HG02571 (cell line): Measurements from ENCODE around the gene FITM2.

Source experiments
- ATAC-seq: cut with Tn5 transposase; IDR thresholded peaks from one replicate; pipeline ENCODE4 v1.9.1; 2021; ENCODE audit warnings: mild to moderate bottlenecking, moderate library complexity; ENCODE audit not compliant: unreplicated experiment

FITM2 gene

DNA sequence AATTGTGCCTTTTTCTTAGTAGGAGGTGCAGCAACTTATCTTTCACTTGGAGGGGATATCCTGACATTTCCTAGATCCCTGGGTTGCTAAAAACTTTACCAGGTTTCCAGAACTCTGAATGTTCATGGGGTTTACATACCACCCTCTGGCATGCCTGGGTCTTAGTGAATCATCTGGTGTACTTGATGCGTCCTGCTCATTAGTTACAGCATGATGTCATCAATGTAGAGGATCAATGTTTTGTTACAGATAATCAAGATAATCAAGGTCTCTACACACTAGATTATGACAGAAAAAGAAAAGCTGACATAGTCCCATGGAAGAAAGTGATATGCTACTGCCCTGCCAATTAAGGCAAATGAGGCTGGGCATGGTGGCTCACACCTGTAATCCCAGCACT is 27.0 kb downstream of the FITM2 start:
- no peak for ATAC-seq

DNA sequence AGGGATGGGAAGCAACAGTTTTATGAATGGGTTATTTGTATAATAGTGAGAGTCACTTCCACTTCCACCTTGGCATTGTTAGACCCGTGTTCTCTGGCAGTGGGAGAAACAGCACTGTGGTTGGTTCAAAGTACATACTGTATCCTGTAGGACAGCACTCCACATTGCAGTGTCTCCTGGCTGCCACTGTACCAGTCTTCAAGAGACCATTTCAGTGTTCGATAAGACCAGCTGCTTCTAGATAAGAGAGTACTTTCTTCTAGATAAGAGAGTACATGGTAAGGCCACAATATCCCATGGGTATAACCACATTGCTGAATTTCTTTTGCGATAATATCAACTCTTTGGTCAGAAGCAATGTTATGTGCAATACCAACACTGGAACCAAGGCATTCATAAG is 28.8 kb downstream of the FITM2 start:
- ATAC-seq, result no peak

DNA sequence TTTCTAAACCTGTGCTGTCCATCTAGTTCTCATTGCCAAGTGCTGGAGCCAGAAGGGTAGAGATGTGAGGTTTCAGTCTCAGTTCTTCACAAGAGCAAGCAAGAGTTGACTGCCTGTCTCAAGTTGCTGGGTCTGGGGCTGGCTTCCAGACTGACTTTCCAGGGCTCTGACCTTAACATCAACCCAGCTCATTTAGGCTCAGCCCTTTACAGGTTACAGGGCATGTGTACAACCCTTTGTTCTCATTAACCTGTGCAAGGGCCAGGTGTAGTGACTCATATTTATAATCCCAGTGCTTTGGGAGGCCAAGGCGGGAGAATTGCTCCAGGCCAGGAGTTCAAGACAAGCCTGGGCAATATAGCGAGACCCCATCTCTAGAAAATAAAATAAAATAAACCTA is 30.6 kb downstream of the FITM2 start:
- ATAC-seq, result no peak

DNA sequence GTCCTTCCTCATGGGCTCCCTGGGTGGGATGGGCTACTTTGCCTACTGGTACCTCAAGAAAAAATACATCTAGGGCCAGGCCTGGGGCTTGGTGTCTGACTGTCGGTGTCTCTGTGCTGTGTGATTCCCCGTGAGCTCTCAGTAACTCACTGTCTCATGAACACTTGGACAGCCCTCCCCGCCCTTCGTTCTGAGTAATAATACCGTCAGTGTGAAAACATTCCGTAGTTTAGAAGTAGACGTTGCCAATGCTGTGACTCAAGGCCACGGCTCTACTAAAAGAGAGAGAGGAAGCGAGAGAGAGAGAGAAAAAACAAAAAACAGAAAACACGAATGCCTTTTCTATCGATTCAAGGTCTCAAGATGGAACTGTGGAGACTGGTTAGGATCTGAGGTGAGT is 31.8 kb downstream of the FITM2 start:
- ATAC-seq, result no peak

DNA sequence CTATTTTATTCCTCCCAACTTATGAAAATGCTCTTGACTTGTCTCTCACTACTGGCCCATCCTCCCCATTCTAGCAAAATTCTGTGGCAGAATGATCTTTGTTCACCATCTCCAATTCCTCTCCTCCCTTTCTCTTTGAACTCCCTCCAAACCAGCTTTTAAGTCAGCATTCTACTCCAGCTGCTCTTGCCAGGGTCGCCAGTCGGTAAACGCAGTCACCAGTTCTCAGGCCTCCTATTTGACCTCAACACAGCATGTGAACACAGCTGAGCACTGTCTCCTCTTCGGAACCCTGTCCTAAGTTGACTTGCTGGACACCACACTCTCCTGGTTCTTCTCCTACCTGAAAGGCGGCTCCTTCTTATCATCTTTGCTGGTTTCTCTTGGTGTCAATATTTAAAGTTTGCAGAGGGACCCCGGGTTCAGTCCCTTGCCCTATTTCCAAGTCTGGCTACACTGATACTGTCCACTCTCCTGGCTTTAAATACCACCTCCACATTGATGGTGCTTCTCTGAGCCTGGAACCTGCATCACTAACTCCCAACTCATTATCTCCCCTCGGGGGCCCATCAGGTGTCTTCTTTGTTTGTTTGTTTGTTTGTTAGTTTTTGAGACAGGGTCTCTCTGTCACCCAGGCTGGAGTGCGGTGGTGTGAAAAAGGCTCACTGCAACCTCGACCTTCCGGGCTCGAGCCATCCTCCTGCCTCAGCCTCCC is 36.5 kb downstream of the FITM2 start:
- no peak for ATAC-seq

DNA sequence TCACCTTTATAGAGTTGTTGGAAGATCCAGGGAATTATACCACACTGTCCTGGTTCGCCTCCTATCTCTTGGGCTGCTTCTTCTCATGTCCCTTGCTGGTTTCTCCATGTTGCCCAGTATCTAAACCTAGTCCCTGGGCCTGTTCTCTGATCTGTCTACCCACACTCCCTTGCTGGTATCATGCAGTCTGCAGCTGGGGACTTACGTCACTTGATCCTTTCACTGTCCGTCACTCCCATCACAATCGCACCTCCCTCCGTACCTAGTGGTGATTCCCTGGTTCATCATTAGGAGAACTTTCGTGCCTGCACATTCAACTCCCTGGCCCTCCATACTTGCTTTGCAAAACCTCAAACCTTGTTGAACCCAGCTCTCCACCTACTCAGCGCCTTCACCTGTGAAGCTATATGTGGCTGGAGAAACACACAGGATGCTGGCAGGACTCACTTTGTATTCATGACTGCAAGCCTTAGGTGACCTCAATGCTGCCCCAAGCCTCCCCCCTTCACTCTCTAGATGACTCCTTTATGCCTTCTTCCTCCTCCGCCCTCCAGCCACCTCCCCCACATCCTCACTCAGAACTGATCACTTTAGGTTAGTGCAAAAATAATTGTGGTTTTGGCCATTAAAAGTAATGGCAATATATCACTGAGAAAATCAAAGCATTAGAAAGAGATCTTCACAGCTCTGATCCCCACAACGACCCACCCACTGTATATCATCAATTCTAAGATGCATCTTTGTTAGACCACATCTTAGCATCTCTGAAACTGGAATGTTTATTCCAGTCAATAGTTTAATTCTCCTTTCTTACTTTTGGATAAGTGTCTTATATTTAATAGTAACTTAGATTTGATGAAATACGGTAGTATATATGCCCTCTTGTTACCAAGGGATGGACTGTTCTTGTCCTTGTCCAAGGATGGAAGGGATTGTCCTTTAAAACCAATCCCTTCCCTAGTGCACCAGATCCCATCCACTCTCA is 37.5 kb downstream of the FITM2 start:
- no peak for ATAC-seq

DNA sequence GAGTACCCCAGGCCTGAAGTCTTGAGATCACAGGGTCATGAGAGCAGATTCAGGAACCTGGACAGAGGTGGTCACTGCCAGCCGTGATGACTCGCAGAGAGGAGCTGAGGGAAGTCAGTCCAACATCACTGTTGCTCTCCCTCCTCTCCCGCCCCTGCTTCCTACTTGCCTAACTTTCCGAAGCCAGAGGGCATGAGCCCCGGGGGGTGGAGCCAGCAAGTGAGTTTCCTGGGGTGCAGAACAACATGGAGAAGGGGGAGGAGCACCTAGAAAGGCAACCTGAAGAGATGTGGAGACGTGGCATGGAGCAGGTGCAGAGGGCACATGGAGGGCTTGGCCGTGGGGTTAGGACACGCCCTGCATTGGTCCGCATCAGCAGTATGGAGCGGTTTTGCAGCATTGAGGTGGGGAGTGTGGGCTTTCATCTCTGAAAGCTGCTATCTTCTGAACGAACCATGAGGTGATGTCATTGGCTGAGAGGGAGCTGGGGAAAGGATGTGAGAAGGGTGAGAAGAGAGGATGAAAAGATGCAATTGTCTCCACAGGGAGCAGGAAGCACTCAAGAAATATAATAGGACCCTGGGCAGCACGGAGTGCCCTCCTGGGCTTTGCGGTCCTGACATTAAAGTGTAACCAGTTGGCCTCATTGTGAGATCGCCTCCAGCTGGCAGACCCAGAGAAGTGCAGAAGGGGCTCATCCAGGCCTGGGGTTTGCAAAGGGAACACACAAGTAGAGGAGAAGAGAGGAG is 38.9 kb downstream of the FITM2 start:
- ATAC-seq, result no peak

DNA sequence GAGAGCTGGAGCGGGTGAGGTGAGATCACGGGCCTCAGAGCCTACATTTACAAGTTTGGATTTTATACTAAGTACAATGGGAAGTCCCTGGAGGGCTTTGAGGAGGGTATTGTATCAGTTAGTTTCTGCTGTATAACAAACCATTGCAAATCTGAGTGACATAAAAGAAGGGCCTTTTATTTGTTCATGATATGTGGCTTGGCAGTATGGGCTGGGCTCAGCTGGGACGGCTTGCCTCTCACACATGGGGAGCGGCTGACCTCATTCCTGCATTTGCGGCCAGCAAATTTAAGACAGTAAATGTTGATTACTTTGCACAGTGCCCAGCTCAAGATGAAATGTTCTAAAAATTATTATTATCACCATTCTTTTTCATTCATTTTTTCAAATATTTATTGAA is 42.2 kb downstream of the FITM2 start:
- no peak for ATAC-seq

DNA sequence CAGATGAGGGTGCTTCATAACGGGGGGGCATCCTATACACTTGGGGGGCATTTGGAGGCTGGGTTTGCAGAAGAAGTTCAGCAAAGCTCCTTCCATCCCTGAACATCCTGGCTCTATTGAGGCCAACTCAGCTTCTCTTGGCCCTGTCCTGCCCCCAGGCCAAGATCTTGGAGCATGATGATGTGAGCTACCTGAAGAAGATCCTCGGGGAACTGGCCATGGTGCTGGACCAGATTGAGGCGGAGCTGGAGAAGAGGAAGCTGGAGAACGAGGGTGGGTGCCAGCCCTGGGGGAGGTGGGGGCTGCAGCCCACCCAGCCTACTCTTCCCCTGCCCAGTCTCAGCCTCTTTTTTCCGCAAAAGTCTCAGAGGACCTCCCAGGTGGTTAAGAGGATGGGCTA is 46.7 kb downstream of the FITM2 start:
- no peak for ATAC-seq

DNA sequence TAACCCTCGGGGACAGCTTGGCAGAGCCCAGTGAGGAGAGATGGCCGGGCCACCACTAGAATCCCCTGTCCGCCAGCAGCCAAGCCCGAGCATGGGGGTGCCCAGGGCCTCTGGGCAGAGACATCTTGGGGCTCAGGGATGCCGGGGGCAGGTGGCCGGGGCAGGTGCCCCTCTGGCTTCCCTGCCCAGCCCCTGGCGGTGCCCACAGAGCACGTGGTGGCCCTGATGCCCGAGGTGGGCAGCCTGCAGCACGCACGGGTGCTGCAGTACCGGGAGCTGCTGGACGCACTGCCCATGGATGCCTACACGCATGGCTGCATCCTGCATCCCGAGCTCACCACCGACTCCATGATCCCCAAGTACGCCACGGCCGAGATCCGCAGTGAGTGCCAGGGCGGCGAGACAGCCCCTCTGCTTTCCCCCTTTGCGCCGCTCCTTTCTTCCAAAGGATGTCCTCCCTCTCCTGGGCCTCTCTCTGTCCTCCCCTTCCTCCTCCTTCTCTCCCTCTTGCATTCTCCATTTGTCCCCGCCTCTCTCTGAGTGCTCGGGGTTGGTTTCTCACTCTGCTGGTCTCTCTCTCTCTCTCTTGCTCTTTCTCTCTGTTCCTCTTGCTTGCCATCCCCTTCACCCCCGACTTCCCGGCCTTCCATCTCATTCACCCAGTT is 52.6 kb downstream of the FITM2 start:
- no peak for ATAC-seq

DNA sequence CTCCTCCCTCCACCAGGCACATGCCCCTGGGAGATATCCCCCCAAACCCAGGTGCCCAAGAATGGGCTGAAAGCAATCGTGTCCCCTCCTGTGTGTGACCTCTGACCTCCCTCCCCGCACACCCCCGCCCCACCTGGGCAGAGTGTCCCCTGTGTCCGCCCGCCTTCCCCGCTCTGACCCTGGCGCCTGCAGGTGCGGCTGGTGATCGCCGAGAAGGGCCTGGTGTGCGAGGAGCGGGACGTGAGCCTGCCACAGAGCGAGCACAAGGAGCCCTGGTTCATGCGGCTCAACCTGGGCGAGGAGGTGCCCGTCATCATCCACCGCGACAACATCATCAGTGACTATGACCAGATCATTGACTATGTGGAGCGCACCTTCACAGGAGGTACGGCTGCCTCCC is 54.0 kb downstream of the FITM2 start:
- ATAC-seq, result no peak

DNA sequence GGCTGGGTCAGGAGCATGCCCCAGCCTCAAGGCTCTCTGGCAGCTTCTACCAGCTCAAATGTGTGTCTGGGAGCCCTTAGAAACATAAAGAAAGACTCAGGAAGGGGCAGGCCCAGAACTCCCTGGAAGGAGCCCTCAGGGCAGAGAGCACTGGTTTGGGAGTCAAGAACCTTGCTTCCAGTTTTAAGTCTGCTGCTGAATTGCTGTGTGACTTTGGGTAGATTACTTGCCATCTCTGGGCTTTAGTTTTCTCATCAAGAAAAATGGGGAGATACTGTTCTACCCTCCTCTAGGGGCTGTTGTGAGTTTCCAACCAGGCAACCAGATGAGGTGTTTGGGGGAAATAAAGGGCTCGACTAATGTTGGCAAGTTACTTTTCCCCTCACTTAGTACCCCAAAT is 55.1 kb downstream of the FITM2 start:
- no peak for ATAC-seq

DNA sequence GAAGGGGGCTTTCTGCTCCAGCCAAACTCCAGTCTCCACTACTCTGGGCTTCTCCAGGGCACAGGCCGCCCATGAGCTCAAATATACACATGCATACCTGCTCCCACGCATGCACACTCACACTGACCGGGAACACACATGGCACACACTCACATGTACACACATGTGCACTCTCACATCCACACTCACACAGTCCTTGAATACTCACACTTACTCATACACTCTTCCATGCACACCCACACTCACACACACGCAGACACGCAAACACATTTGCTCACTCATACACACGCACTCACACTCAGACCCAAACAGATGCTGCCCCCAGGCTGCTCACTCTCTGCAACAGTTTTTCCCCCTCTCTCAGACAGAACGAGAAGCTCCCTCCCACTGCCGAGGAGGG is 56.9 kb downstream of the FITM2 start:
- ATAC-seq, result no peak

DNA sequence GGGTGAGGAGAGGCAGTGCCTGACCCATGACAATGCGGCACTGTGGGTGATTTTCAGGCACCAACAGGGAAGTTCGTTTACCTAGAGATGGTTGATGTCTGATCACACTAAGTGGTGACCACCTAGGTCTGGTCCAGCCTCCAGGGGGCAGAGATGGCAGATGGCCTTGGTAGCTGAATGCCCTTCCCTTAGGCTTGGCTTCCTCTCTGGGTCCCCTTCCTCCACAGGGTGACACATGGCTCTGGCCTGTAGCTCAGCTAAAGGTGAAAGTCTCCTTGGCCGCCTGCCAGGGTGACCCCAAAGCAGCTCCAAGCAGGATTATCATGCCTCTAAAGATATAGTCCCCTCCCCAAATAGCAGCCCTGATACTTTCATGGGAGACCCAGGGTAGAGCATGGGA is 57.5 kb downstream of the FITM2 start:
- no peak for ATAC-seq
